Measurements from ENCODE around the gene GATA1.

- no peak for TF ChIP-seq CTCF (IDR thresholded peaks at IDR 0.05 in 8 of 11, conservative IDR thresholded peaks at IDR 0.05 in 3 of 11)
- TF ChIP-seq POLR2A (IDR thresholded peaks at IDR 0.05): no peak
Observed at GRCh38 chrX:48793935-48794334, 7.5 kb downstream of the GATA1 start.

Measured in spleen (tissue), 7 donors.